ENCODE data around the gene GPR85.
"Not testable (repeated sequence)": the region's sequence is repeated elsewhere in the genome, so short reads cannot be mapped to it uniquely, and the experiment has no call there.

Gene GPR85

GRCh38 chr7:113083816-113084495, 2.7 kb downstream of the GPR85 start:
- DNase-seq (ENCODE audit: low read depth): no peak

GRCh38 chr7:113083132-113083815, 3.4 kb downstream of the GPR85 start:
- DNase-seq (ENCODE audit: low read depth): no peak

GRCh38 chr7:113078331-113078730, 8.3 kb downstream of the GPR85 start:
- no peak for DNase-seq (ENCODE audit: low read depth)

- DNase-seq (ENCODE audit: low read depth): no peak
Observed at GRCh38 chr7:113076703-113077102, 9.9 kb downstream of the GPR85 start.

GRCh38 chr7:113071465-113071864, 15.2 kb downstream of the GPR85 start:
- no peak for DNase-seq (ENCODE audit: low read depth)

- no peak for DNase-seq (ENCODE audit: low read depth)
Observed at GRCh38 chr7:113062499-113062898, 24.1 kb downstream of the GPR85 start.

GRCh38 chr7:113060100-113060499, 26.5 kb downstream of the GPR85 start:
- DNase-seq (ENCODE audit: low read depth): no peak

GRCh38 chr7:113054938-113055337, 31.7 kb downstream of the GPR85 start:
- DNase-seq (ENCODE audit: low read depth): no peak

GRCh38 chr7:113054272-113054671, 32.4 kb downstream of the GPR85 start:
- DNase-seq (ENCODE audit: low read depth): not testable (repeated sequence)

GRCh38 chr7:113049221-113049620, 37.4 kb downstream of the GPR85 start:
- DNase-seq (ENCODE audit: low read depth): not testable (repeated sequence)

- DNase-seq (ENCODE audit: low read depth): no peak
Observed at GRCh38 chr7:113046453-113046852, 40.2 kb downstream of the GPR85 start.

- no peak for DNase-seq (ENCODE audit: low read depth)
Observed at GRCh38 chr7:113045379-113045778, 41.2 kb downstream of the GPR85 start.

- no peak for DNase-seq (ENCODE audit: low read depth)
Observed at GRCh38 chr7:113044394-113044793, 42.2 kb downstream of the GPR85 start.

- no peak for DNase-seq (ENCODE audit: low read depth)
Observed at GRCh38 chr7:113040849-113041248, 45.8 kb downstream of the GPR85 start.

GRCh38 chr7:113033959-113034358, 52.7 kb downstream of the GPR85 start:
- DNase-seq (ENCODE audit: low read depth): no peak

Data from GM04504 (cell line).